GM21360 (cell line): ENCODE data around the gene MPND.
"Not testable (repeated sequence)": the region's sequence is repeated elsewhere in the genome, so short reads cannot be mapped to it uniquely, and the experiment has no call there.

ENCODE experiments used
- ATAC-seq: cut with Tn5 transposase; IDR thresholded peaks from one replicate; pipeline ENCODE4 v1.9.1; 2021; ENCODE audit warnings: mild to moderate bottlenecking, moderate library complexity; ENCODE audit not compliant: unreplicated experiment

MPND gene

GRCh38 chr19:4319067-4319718 lies 24.2 kb upstream of the MPND start:
- ATAC-seq, result no peak

GRCh38 chr19:4320419-4320818 lies 22.9 kb upstream of the MPND start:
- ATAC-seq, result no peak

- no peak for ATAC-seq
Measured at GRCh38 chr19:4322942-4323665, 20.3 kb upstream of the MPND start.

- no peak for ATAC-seq
Measured at GRCh38 chr19:4323692-4324091, 19.7 kb upstream of the MPND start.

GRCh38 chr19:4324228-4324627 lies 19.1 kb upstream of the MPND start:
- ATAC-seq, result no peak

- no peak for ATAC-seq
Measured at GRCh38 chr19:4326215-4326836, 17.0 kb upstream of the MPND start.

GRCh38 chr19:4326837-4327251 lies 16.5 kb upstream of the MPND start:
- no peak for ATAC-seq

- no peak for ATAC-seq
Measured at GRCh38 chr19:4327252-4327876, 16.0 kb upstream of the MPND start.

- ATAC-seq, result no peak
Measured at GRCh38 chr19:4327877-4328242, 15.5 kb upstream of the MPND start.

GRCh38 chr19:4328243-4328990 lies 14.9 kb upstream of the MPND start:
- peak; percentile 66 for ATAC-seq

GRCh38 chr19:4328991-4329681 lies 14.2 kb upstream of the MPND start:
- ATAC-seq, result not testable (repeated sequence)

- ATAC-seq, result no peak
Measured at GRCh38 chr19:4329858-4330257, 13.5 kb upstream of the MPND start.

- ATAC-seq, result no peak
Measured at GRCh38 chr19:4334929-4335570, 8.3 kb upstream of the MPND start.

GRCh38 chr19:4337906-4338440 lies 5.4 kb upstream of the MPND start:
- no peak for ATAC-seq

GRCh38 chr19:4338441-4339355 lies 4.7 kb upstream of the MPND start, which contains the start of gene STAP2:
Gene STAP2 (minus strand): TSS chr19:4338827. CDS start chr19:4338753, 74 bp downstream.
- no peak for ATAC-seq

- no peak for ATAC-seq
Measured at GRCh38 chr19:4342314-4342614, 1.1 kb upstream of the MPND start.

- peak; percentile 81 for ATAC-seq
Measured at GRCh38 chr19:4342615-4343369, 570 bp upstream of the MPND start.
